ENCODE data around the gene PTGIR. TPM values are rescaled to one million over a fixed set of nuclear protein-coding genes. Genes with fewer than 3 reads are reported as not detected.
A peak's percentile ranks its signal among the peaks of the same experiment; 100 is the strongest.

Gene PTGIR
- polyA plus RNA-seq, 1 experiment = 27.8 TPM

DNA sequence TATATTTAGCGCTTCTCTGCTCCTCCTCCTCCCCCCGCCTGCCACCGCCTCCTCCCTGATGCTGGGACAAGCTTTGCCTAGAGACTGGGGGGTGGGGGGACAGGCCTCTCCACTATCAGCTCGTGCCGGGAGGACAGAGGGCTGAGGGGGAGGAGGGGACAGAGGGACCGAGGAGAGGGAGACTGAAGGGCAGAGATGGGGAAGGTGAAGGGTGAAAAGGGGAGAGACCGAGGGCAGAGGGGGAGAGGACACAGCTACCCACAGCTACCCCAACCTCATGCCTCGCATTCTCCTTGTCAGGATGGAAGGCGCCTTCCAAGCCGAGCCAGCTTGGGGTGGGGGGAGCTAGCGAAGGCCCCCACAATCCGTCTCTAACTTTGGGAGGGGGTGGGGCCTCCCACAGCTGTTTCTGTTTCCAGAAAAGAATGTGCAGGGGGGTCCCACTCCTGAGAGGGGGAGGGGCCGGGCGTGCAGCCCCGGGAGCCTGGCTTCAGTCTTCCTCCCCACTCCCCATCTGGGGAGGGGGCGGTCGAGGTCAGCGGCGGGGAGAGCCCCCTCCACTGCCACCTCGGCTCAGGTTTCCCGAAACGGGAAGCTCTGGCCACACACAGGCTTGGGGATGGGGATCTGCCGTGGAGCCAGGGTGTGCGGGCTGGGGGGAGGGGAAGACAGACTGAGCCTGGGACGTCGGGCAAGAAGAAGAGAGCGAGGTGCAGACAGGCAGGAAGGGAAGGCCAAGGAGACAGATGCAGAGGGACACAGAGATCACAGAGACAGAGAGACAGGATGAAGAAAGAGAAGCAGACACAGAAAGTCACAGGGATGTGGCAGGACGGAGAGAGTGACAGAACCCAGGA, 34.5 kb upstream of the PTGIR start:
- Histone ChIP-seq H3K36me3 (ENCODE audit: control insufficient read depth, insufficient read depth, low read length) (no peaks in the 10 kb centered on the region), H3K4me3 (ENCODE audit: low read depth, low read length) (peak overlapping the region; percentile 75), H3K27me3 (ENCODE audit: control insufficient read depth, insufficient read depth, low read length) (no peaks in the 10 kb centered on the region)
- TF ChIP-seq, protein P1, sequence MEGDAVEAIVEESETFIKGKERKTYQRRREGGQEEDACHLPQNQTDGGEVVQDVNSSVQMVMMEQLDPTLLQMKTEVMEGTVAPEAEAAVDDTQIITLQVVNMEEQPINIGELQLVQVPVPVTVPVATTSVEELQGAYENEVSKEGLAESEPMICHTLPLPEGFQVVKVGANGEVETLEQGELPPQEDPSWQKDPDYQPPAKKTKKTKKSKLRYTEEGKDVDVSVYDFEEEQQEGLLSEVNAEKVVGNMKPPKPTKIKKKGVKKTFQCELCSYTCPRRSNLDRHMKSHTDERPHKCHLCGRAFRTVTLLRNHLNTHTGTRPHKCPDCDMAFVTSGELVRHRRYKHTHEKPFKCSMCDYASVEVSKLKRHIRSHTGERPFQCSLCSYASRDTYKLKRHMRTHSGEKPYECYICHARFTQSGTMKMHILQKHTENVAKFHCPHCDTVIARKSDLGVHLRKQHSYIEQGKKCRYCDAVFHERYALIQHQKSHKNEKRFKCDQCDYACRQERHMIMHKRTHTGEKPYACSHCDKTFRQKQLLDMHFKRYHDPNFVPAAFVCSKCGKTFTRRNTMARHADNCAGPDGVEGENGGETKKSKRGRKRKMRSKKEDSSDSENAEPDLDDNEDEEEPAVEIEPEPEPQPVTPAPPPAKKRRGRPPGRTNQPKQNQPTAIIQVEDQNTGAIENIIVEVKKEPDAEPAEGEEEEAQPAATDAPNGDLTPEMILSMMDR (IDR thresholded peaks at IDR 0.05; ENCODE audit: insufficient read depth, low read depth, low read length) = no peak
- DNase-seq (ENCODE audit: low read depth) = no peak
- ChIA-PET CTCF (interaction anchor here (0.6 to 11.4 kb wide), 4 partner anchors 9 to 48 kb away, joined by 3 to 347 read pairs (median 6); partner anchors contain the start of genes CALM3 and GNG8), POLR2A (no interaction called here)

DNA sequence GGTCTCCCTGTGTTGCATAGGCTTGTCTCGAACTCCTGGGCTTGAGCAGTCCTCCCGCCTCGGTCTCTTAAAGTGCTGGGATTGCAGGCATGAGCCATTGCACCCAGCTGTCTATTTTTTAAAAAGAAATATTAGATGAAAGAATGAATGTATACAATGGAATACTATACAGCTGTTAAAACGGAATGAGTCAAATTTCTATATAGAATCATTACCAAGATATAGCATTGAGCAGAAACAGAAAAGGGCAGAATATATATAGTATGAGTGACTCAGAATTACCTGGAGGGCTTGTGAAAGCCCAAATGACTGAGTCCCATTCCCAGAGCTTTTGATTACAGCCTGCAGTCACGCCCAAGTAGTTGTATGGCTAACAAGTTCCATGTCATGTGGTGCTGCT, 31.7 kb upstream of the PTGIR start:
- no peak for DNase-seq (ENCODE audit: low read depth)
- ChIA-PET CTCF (interaction anchor here (0.6 to 11.4 kb wide), 5 partner anchors 12 to 207 kb away, joined by 3 to 347 read pairs (median 4); partner anchors contain the start of genes CALM3 and GNG8), POLR2A (no interaction called here)
- Histone ChIP-seq H3K27me3 (ENCODE audit: control insufficient read depth, insufficient read depth, low read length) (no peaks in the 10 kb centered on the region), H3K36me3 (ENCODE audit: control insufficient read depth, insufficient read depth, low read length) (no peaks in the 10 kb centered on the region; the same call in 1 of the 2 replicates), H3K4me3 (ENCODE audit: low read depth, low read length) (no peak overlapping the region)
- TF ChIP-seq, protein P1 (IDR thresholded peaks at IDR 0.05; ENCODE audit: insufficient read depth, low read depth, low read length) = no peak

DNA sequence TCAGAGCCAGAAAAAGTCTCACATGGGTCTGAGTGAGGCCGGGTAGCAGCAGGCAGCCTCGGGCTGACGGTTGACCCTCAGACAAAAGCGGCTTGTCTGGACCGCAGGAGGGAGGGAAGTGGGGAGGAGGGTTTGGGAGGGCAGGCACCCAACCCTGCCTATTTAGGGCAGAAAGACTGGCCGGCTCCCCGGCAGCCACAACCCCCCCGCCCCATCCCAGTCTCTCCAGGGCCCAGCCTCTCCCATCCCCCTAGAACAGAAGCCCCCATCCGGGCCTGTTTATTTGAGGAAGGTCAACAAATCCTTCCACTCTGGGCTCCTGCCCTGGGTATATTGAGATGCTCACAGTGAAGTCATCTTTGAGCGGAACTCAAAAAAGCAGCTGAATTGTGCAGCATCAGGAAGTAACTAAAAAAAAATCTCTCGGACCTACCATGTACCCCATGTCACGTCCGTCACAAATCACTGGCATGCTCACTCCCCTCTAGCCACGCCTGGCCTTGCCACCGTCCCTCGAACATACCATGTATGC, 29.8 kb upstream of the PTGIR start:
- TF ChIP-seq, protein P1 (IDR thresholded peaks at IDR 0.05; ENCODE audit: insufficient read depth, low read depth, low read length) = no peak
- DNase-seq (ENCODE audit: low read depth) = no peak
- H3K4me3 ChIP-seq (ENCODE audit: low read depth, low read length) = no peak overlapping the region
- ChIA-PET POLR2A (no interaction called here), CTCF (interaction anchor here (1.5 to 11.4 kb wide), 2 partner anchors 15 to 44 kb away, joined by 6 to 347 read pairs; partner anchors contain the start of gene CALM3)
- no peaks in the 10 kb centered on the region for H3K27me3 ChIP-seq (ENCODE audit: control insufficient read depth, insufficient read depth, low read length)
- no peaks in the 10 kb centered on the region; the same call in 1 of the 2 replicates for H3K36me3 ChIP-seq (ENCODE audit: control insufficient read depth, insufficient read depth, low read length)

DNA sequence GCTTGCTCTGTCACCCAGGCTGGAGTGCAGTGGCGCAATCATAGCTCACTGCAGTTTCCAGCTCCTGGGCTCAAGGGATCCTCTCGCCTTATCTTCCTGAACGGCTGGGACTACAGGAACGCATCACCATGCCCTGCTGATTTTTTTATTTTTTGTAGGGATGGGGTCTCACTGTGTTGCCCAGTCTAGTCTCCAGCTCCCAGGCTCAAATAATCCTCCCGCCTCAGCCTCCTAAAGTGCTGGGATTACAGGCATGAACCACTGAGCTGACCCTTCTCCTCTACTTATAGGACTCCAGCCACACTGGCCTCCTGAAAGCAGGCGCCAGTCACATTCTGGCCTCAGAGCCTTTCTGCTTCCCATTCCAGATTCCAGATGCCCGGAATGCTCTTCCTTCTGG, 25.6 kb upstream of the PTGIR start:
- no peaks in the 10 kb centered on the region for H3K27me3 ChIP-seq (ENCODE audit: control insufficient read depth, insufficient read depth, low read length)
- no peaks in the 10 kb centered on the region; the same call in 1 of the 2 replicates for H3K36me3 ChIP-seq (ENCODE audit: control insufficient read depth, insufficient read depth, low read length)
- ChIA-PET CTCF (interaction anchor here (1.2 kb wide), 1 partner anchor 9 kb away, joined by 4 read pairs; no protein-coding TSS in a partner anchor), POLR2A (no interaction called here)
- no peak overlapping the region for H3K4me3 ChIP-seq (ENCODE audit: low read depth, low read length)
- DNase-seq (ENCODE audit: low read depth) = no peak
- TF ChIP-seq, protein P1 (IDR thresholded peaks at IDR 0.05; ENCODE audit: insufficient read depth, low read depth, low read length) = no peak

All from BJ (cell line).